Peyer's patch (tissue), 4 donors: ENCODE data around the gene CD200R1L.

Experiments
- POLR2A ChIP-seq, 2 donors: fragments of 450-650 bp; IDR thresholded peaks; one replicate each; pipeline ENCODE4 v1.5.1; 2017; ENCODE audit warnings: antibody characterized with exemption in 2 of 2, mild to moderate bottlenecking in 2 of 2, moderate library complexity in 2 of 2
- TF ChIP-seq, protein P1 (sequence below), 6 experiments: fragments of 450-650 bp in 4 of 6; fragments of 200-600 bp in 2 of 6; sonication (generic) in 1 of 6; IDR thresholded peaks; one replicate each; pipeline ENCODE4 v1.5.1; 2017 to 2019; ENCODE audit warnings: antibody characterized with exemption in 6 of 6, mild to moderate bottlenecking in 3 of 6, moderate library complexity in 1 of 6

DNA sequence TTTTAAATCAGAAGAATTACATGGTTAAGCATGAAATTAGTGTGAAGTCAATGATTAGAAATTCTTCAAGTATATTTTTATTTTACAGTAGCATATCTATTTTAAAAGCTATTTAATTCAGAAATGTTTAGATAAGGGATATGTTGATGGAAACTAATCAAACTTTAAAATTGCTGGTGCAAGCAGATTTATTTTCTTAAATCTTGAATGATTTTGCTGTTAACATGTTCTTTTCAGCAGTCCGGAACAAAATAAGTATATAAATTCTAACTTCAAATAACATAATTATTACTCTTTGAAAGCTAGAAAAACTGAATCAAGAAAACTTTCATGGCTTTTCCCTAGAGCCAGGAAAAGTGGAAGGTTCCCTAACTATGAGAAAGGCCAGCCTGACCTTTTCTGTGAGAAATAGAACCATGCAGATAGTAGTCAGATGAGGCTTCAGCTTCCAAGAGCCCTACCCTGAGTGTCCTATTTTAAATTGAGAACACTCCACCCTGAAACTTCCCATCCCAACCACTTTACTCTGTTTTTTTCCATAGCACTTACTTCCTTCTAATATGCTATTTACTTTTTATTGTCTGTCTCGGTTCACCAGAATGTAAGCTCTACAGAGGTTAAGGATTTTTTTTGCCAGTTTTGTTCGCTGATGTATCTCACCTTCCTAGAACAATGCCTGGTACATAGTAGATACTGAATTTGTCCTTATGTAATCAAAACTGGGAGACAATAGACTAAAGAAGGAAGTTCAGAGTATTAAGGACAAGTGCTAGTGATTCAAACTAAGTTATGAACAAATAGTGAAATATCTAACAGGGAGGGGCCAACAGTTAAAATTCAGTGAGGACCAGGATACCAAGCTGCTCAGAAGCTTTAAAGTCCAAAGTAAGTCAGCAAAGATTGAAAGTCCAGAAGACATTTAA is 66.8 kb downstream of the CD200R1L start:
- TF ChIP-seq, protein P1, sequence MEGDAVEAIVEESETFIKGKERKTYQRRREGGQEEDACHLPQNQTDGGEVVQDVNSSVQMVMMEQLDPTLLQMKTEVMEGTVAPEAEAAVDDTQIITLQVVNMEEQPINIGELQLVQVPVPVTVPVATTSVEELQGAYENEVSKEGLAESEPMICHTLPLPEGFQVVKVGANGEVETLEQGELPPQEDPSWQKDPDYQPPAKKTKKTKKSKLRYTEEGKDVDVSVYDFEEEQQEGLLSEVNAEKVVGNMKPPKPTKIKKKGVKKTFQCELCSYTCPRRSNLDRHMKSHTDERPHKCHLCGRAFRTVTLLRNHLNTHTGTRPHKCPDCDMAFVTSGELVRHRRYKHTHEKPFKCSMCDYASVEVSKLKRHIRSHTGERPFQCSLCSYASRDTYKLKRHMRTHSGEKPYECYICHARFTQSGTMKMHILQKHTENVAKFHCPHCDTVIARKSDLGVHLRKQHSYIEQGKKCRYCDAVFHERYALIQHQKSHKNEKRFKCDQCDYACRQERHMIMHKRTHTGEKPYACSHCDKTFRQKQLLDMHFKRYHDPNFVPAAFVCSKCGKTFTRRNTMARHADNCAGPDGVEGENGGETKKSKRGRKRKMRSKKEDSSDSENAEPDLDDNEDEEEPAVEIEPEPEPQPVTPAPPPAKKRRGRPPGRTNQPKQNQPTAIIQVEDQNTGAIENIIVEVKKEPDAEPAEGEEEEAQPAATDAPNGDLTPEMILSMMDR (IDR thresholded peaks at IDR 0.05), result no peak
- no peak for TF ChIP-seq POLR2A (IDR thresholded peaks at IDR 0.05)
